HG03354 (cell line): ENCODE data around the gene ALX3.
"Not testable (repeated sequence)": the region's sequence is repeated elsewhere in the genome, so short reads cannot be mapped to it uniquely, and the experiment has no call there.

Source experiments
- ATAC-seq: cut with Tn5 transposase; IDR thresholded peaks from one replicate; pipeline ENCODE4 v1.9.1; 2021; ENCODE audit warnings: mild to moderate bottlenecking; ENCODE audit not compliant: unreplicated experiment, poor library complexity, severe bottlenecking

Gene ALX3

DNA sequence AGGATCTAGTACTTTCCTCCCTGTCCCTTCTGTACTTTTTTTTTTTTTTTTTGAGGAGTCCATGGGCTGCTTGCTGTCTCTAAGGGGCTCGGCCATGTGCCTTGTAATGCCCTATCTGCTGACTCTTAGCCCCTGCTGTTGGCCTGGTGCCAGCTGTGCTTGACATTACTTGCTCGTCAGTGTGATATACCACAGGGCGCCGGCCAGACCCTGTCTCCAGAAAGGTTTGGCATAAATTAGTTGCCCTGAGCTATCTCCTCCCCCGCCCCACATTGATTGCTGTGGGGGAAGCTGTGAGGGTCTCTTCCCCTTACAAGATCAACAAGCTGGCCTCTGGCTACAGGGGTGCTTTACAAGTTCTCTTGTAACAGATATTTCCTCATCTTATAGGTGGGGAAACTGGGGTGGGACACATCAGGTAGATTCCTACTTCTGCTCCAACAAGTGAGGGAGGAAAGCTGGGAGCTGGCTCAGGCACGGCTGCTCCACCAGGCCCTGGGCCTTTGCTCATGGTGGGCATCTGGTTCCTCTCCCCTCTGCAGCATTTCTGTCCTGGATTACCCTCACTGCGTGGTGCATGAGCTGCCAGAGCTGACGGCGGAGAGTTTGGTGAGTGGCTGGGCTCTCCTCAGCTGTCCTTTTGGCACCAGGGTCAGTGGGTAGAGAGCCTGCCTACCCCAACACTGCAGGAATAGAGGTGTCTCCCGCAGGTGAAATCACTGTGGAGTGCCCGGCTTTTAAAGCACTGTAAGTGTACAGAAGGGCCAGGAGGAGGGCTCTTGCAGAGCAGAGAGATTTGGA lies 20.5 kb downstream of the ALX3 start:
- no peak for ATAC-seq

DNA sequence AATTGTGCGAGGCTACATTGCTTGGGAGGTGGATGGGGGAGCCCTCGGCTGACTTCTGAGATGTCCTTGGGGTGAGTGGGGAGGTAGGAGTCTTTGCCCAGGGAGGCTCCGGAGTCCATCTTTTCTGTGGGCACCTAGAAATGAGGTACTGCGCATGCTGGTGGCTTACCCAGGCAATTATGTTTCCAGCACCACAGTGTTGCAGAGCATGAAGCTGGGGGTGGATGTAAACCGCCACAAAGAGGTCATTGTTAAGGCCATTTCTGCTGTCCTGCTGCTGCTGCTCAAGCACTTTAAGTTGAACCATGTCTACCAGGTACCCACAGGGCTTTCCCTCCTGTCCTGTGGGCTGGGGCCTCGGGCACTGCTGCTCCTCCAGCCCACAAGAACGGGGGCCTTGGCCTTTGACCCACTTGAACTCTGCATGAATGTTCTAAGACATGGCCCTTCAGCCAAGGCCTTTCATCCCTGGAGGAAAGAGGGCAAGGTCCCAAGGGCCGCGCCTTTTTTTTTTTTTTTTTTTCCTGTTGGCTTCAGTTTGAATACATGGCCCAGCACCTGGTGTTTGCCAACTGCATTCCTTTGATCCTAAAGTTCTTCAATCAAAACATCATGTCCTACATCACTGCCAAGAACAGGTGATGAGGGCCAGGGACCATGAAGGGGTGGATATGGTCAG lies 21.4 kb downstream of the ALX3 start:
- no peak for ATAC-seq

DNA sequence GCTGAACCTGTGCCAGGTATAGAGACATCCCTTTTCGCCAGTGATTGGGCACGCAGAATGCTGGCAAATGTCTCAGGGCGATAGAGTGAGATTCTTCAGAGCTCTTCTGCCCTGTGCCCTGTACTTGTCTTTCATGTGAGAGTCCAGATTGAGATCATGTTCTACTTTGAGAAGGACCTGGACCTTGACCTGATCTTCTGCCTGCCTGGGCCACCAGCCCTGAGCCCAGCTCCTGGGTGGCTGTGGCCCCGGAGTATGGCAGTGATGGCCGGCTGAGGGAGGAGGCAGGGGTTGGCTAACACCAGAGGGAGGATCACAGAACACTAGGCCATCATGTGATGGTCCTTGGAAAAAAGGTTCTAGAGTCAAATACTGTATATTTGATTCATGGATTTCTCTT lies 22.2 kb downstream of the ALX3 start:
- ATAC-seq, result no peak

DNA sequence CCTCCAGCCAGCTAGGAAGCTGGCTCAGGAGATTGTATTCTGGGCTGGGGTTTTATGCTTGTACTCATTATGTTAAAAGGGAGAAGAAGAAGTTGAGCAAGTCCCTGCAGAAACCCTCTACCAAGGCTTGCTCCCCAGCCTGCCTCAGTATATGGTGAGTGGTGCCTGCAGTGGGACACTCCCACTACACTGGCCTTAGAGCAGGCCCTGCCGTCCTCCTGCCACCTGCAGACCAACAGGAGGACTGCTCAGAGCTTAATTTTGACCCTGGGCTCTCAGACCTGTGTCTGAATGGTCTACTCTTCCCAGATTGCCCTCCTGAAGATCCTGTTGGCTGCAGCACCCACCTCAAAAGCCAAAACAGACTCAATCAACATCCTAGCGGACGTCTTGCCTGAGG lies 23.0 kb downstream of the ALX3 start:
- ATAC-seq, result no peak

DNA sequence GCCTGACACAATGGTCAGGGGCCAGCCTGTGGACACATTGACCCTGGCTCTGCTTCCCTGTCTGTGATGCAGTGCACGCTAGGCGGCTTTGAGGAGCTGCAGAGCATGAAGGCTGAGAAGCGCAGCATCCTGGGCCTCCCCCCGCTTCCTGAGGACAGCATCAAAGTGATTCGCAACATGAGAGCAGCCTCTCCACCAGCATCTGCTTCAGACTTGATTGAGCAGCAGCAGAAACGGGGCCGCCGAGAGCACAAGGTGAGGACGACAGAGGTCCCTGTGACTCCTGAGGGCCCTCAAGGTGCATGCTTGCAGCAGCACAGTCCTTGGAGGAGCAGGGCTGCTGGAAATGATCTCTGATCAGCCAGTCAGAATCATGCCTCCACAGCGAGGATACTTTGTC lies 27.5 kb downstream of the ALX3 start:
- ATAC-seq, result no peak

DNA sequence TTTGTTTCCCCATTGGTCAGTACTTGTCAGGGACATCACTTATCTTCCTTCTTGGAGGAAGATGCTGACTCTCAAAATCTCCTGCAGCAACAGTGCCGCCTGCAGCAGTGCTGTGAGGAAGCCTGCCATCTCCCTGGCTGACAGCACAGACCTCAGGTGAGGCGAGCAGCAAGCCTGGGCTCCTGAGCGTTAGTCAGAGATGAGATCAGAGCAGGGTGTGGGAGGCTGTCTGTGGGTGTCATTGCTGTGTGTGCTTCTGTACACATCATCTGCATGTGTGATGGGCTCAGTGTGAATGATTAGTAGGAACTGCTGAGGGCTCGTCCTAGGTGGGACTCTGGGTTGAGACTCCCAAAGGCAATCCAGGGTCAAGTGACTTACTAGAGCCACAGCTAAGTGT lies 29.9 kb downstream of the ALX3 start:
- ATAC-seq, result no peak

DNA sequence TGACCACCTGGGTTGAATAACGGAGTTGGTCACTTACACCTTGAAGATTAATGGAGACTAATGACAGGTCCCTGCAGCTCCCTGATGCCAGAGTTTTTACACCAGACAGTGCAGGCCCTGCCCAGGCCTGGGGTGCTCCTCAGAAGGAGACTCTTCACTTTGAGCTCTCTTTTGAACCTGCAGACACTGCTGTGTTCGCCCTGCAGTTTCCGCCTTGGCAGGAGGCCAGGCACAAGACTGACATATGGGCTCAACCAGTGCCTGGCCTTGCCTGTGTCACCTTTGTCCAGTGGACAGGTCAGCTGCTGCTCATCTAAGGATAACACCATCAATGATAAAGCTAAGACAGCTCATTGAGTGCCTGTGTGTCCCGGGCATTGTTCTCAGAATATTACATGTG lies 30.8 kb downstream of the ALX3 start:
- ATAC-seq, result no peak

DNA sequence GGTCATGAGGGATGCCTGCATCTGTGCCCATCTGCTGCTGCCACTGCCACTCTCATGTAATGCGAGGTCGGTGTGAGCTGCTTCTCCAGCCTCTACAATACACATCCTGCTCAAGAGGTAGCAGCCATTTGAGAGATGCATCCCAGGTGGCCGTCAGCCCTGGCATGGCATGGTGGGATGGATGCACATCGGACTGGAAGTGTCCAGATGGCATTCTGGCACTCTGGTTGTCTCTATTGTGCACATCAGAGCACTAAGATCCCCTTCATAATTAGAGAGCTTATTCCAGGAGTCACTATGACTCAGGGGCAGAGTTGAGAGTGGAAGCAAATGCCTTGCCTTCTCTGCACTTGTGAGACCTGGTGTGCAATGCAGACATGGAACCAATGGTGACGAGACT lies 32.2 kb downstream of the ALX3 start:
- ATAC-seq, result no peak

DNA sequence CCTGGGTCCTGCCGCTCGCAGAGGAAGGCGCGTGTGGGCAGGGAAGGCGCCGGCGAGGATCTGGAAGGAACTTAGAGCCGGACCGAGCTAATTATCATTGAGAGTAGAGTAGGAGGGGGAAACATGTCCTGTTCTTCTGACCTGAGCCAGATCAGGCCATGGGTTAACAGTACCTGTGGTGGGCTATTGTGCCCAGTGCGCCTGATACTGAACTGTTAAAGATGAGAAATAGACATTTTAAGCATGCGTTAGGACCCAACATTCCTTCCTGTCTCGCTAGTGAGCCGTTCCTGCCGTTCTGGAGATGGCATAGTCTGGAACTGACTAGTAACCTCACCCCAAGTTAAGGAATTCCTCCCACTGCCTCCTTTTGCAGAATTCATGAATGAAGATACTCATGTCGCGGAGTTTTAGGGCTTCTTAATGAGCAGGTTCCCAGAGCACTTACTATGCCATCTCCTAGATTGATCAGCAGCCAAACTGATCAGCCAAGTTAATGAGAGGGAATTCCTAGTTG lies 35.2 kb downstream of the ALX3 start:
- peak; percentile 23 for ATAC-seq

DNA sequence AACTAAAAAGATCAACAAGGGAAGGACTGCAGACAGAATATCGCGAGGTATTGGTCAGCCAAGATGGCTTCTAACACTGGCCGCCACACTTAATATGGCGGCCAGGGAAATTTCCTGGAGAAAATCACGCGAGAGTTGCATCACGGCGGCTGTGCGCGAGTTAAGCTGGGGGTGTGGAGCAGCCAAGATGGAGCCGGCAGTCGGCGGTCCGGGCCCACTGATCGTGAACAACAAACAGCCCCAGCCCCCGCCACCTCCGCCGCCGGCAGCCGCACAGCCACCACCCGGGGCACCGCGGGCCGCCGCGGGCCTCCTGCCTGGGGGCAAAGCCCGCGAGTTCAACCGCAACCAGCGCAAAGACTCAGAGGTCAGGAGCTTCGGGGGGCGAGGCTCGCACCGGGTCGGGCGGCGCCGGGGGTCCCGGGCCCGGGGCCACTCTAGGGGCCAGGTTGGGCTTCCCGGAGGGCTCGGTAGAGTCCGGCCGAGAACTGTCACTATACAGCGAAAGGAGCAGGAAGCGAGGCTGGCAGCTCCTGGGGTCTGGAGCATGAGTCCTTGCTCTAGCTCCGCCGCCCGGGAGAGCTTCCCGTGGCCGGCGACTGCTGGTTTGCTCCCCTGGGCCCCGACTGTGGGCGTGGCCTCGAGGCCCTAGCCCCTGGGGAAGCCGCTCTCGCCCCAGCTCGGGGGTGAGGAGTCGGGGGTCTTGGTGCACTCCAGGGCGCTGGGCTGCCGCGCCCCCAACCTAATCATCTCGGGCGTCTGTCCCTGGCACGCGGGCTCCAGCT lies 35.8 kb downstream of the ALX3 start, which contains the start of gene STRIP1:
STRIP1 (plus strand) TSS at position 174 of the 785 bp plus-strand sequence; CDS start at position 188, 14 bp downstream.
- ATAC-seq, result peak; percentile 91

DNA sequence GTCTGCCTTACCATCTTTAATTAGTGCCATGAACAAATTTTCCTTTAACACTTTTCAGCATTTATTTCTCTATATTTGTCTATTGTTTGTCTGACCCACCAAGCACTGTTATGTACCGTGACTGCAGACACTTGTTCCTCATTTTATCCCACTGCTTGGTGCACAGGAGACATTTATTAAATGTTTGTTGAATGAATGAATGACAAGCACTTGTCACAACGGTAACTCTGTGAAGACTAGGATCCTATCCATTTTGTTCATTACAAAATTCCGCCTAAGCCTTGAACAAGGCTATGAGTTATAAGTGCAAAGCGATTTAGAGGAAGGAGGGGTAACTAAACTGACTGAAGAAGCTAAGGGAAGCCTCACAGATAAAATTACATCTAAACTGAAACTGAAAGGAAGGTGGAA lies 36.4 kb downstream of the ALX3 start:
- no peak for ATAC-seq

DNA sequence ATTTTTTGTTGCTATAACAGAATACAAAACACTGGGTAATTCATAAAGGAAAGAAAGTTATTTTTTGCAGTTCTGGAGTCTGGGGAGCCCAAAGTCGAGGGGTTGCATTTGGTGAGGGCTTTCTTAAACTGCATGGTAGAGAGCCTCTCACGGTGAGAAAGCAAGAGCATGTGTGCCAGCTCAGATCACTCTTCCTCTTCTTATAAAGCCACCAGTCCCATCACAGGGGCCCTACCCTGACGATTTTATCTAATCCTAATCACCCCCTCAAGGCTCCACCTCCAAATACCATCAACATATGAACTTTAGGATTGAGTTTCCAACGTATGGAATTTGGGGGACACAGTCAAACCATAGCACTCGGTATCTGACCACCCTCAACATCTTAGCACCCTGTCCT lies 37.1 kb downstream of the ALX3 start:
- no peak for ATAC-seq

DNA sequence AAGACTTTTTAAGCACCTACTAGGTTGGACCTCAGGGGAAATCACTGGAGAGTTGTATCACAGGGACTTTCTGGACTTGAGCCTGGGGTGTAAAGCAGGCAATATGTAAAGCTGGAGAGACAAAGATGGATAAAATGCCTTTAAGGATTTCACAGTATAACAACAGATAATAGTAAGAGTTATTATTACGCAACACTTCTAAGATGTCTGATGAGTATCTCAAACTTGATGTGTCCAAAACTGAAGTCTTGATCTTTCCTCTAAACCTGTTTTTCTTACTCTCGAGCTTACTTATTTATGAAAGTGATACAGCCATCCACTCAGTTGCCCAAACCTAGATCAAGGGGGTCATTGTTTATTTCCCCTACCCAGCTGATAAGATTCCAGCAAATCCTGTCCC lies 38.1 kb downstream of the ALX3 start:
- no peak for ATAC-seq

DNA sequence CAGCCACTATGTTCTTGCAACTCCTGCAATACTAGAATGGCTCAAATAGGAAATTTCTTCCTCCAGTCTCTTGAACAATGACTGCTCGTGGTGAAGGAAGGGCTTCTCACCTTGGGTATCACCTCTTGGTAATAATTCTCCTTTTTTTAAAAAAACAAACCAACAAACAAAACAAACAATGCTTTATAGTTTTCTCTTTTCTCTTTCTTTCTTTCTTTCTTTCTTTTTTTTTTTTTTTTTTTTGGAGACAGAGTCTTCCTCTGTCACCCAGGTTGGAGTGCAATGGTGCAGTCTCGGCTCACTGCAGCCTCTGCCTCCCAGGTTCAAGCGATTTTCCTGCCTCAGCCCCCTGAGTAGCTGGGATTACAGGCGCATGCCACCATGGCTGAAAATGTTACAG lies 39.8 kb downstream of the ALX3 start:
- ATAC-seq, result not testable (repeated sequence)

DNA sequence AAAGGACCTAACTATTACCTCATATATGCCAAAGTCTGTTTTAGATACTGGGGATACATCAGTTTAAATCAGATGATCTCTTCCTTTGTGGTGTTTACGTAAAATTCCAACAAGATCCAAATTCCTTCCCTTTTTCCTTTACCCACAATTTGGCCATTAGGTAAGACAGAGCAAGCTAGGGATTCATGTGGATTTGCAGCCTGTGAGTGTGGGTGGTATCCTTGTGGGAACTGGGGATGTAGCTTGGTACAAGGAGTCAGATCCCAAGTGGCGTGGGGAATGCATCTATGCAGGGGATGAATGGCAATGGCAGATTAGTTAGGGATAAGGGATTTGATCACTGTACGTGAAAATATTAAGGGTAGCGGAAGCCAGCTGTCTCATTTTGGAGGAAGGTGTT lies 45.9 kb downstream of the ALX3 start:
- no peak for ATAC-seq

DNA sequence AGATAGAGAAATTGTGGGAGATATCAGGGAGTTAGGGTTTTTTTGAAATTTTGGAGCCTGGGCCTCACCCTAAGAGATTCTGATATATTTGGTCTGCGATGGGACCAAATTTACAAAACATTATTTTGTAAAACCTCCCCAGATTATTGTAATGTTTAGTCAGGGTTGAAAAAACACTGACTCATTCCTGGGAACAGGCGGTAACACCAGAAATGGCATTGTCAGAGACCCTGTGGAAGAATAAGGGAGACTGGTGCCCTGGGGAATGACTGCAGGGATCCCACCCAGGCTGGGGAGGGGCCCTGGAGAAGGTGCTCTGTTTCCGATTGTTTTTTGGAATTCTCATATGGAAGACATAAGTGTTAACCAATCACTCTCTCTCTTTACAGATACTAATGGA lies 49.2 kb downstream of the ALX3 start:
- no peak for ATAC-seq

DNA sequence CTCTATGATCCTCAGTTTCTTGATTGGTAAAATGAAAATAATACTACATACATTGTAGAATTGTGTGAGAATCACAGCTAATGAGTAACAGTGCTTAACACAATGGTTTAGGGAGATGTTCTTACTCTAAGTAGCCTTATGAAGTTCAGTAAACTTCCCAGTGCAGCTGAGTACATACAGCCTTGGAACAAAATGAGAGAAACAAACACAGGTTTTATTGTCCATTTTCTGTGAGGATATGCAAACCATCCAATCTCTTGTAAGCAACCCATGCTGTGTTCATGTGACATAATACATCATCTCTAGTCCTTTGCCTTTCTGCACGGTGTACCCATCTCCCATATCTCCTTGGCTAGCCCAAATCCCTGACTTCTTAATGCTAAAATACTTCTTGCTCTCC lies 50.7 kb downstream of the ALX3 start:
- no peak for ATAC-seq

DNA sequence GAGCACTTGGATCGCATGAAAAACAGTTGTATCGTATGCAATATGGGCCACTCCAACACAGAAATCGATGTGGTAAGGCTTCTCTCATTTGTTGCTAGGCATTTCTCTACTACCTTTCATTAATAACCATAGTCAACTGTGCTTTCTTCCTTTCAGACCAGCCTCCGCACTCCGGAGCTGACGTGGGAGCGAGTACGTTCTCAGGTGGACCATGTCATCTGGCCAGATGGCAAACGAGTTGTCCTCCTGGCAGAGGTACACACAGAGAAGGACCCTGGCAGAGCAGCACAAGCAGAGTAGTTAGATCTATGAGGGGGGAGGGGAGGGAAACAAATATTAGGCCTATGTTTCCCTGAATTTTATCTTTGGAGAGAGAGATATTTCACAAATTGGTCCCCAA lies 52.1 kb downstream of the ALX3 start:
- ATAC-seq, result no peak

DNA sequence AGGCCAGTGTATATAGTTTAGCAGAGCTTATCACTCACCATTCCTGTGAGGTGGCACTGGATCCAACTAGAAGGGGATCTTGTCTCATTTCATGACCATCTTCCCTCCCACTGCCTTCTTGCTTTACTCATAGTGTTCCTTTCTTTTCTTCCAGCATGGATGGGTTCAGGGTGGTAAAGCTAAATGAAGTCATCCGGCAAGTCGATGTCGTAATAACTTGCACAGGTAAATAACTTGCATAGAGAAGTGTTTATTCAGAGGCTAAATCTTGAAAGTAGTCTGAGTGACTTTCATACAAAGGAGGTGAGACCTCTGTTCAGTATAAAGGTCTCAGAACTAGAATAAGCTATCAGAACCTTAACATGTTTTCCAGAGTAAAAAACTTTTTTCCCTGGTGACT lies 52.7 kb downstream of the ALX3 start:
- ATAC-seq, result no peak

DNA sequence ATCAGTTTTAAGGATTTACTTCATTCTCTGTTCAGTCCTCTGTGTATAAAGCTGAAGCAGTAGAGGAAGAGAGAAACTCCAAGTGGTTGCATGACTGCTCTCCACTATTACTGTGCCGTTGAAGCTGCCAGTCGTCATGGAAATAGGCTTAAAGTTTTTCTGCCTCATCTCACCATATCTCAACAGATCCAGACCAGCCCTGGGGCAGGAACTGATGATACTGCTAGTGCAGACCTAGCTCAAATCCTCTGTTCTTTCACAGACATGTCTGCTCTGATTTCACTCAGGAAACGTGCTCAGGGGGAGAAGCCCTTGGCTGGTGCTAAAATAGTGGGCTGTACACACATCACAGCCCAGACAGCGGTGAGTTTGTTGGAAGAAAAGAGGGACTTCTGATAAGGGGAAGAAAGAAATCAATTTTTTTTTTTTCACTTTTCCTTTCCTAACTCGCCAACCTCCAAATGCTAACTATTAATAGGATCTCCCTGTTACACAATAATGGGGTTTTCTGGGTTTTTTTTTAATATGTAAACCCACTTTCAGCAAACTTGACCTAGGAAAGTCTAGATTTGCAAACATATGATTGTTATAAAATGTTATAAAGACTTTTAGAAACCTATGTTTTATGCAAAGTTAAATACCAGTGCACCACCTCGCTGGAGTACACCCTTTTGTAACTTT lies 58.2 kb downstream of the ALX3 start:
- peak; percentile 82 for ATAC-seq
